Placental pericyte (primary cell): ENCODE measurements around the gene SEZ6L. TPM values are rescaled to one million over a fixed set of nuclear protein-coding genes. Genes with fewer than 3 reads are reported as not detected.

Source experiments
- small RNA-seq: library from RNA; depleted of rRNA; stranded (forward); fragments of <200 nt; gene quantifications from one replicate; pipeline ENCODE3, GENCODE V24; 2012; ENCODE audit warnings: low replicate concordance
- total RNA-seq: library from RNA; depleted of rRNA; stranded (reverse); fragments of >200 nt; gene quantifications from 2 replicates; pipeline ENCODE4 v1.2.3, GENCODE V29; 2012

SEZ6L gene
- not detected in 2 replicates for total RNA-seq

GRCh38 chr22:26169315-26170111 is at the start of gene SEZ6L:
TSS of gene SEZ6L (plus strand) at chr22:26169462. CDS start at chr22:26169670, 208 bp downstream.

GRCh38 chr22:26428515-26429457 is 259.5 kb downstream of the SEZ6L start, which contains the start of gene ASPHD2:
TSS of gene ASPHD2 (plus strand) at chr22:26429260. CDS start at chr22:26433616, 4,356 bp downstream.

Small RNA genes within 50 kb of the gene (small RNA-seq; reads per million reads assigned to genes)
- not detected for gene RNA5SP495
